LoVo (cell line): ENCODE results near the gene MTR.

ENCODE experiments used
- DNase-seq: peaks from one replicate; pipeline ENCODE4 v3.0.0-alpha.2; 2016; ENCODE audit warnings: low spot score

Gene MTR

DNA sequence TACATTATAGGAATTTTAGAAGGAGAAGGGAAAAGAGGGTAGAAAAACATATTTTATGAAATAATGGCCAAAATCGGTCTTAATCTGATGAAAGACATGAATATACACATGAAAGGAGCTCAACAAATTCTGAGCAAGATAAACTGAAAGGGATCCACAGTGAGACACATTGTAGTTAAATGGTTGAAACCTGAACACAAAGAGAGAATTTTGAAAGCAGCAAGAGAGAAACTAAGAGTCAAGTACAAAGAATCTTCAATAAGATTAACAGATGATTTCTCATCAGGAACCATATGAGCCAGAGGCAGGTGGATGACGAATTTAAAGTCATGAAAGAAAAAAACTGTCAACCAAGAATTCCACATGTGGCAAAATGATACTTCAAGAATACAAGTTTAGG is 15.8 kb upstream of the MTR start:
- no peak for DNase-seq

DNA sequence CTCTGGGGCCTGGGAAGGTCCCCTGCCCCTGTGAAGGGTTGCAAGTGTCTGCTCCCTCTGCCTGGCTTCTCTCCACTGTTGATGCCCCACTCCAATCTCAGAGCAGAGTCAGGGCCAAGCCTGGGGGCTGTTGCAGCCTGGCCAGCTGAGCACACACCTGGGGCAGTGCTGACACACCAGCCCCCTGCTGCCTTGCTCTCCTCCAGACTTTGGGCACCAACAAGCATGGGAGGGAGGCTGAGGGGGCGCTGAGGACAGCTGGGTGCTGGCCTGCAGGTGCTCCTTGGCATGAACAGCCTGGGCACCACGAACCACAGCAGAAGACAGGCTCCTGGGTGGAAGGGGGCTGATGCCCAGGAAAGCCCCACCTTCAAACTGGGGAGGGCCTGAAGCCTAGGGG is 9.6 kb upstream of the MTR start:
- DNase-seq = no peak

DNA sequence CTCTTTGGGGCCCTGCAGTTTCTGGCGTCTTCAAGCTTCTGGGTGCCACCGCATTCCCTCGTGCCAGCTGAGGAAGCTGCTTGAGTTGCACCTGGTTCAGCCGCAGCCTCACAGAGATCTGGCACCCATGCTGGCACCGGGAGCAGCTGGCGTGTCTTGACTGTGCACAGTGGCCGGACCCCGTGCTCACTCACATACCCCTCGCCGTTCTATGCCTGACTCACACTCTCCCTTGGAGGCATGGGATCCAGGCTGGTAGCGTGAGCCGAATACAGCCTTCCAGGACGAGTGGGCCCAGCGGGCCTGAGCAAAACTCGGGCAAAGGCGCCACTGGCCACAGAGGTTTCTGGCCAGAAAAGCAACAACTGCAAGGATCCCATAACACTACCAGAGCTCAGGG is 8.6 kb upstream of the MTR start:
- no peak for DNase-seq

GRCh38 chr1:236794585-236795034 is 482 bp upstream of the MTR start:
- DNase-seq = no peak

GRCh38 chr1:236795757-236796667 is 920 bp downstream of the MTR start:
- peak; percentile 9 for DNase-seq

GRCh38 chr1:236799001-236799400 is 3.9 kb downstream of the MTR start:
- DNase-seq = no peak

- DNase-seq = no peak
Measured at GRCh38 chr1:236800002-236800620, 5.0 kb downstream of the MTR start.

DNA sequence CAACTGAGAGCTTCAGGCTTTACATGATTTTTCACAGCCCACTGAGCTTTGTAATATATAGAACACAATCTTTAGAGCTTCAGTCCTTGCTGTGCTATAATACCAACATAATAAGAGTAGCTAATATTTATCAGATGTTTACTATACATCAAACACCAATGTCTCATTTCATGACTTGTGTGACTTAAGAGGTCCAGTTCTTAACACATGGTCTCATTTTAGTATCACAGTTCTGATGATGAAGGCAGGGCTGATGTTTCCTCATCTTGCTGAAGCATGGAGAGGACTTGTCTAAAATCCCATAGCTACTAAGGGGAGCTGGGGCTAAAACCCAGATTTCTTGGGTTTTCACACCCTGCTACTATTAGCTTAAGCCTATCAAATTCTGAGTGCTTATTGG is 5.5 kb downstream of the MTR start:
- no peak for DNase-seq

DNA sequence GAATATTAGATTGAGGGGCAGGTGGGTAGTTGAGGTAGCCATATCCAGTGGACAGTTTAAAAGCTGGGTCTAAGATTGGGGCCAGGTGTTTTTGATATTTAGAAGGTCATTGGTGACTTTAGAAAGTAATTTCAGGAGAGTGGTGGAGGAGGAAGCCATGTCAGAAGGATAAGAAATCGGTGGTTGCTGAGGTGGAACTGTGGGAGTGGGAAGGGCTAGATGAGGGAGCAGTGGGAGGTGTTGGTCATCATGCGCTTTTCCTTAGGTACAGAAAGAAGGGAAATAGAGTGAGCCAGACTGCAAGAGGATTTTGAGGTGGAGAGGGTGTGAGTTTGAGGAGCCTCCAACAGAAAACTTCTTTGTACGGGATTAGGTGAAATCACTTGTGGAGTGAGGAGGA is 7.2 kb downstream of the MTR start:
- DNase-seq = no peak

GRCh38 chr1:236806634-236807033 is 11.5 kb downstream of the MTR start:
- DNase-seq = no peak

DNA sequence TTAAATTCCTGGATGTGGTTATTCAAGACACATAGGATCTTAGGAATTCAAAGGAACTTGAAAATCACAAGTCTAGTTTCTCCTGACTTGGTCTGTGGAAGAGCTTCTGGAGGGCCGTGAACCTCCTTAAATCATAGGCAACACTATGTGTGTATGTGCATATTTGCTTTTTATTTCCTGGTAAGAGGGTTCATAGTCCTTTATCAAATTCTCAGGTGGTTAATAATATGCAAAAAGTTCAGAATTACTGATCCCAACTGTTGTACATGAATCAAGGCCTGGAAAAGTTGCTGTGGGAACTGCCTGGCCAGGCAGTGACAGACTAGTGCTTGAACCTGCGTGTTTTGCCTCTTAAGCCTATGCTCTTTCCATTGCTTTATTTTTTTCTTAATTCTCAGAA is 12.9 kb downstream of the MTR start:
- no peak for DNase-seq

- DNase-seq = no peak
Measured at GRCh38 chr1:236808564-236809130, 13.6 kb downstream of the MTR start.

GRCh38 chr1:236809148-236809547 is 14.1 kb downstream of the MTR start:
- no peak for DNase-seq

GRCh38 chr1:236810018-236810417 is 14.9 kb downstream of the MTR start:
- no peak for DNase-seq

- DNase-seq = no peak
Measured at GRCh38 chr1:236812334-236813030, 17.4 kb downstream of the MTR start.

DNA sequence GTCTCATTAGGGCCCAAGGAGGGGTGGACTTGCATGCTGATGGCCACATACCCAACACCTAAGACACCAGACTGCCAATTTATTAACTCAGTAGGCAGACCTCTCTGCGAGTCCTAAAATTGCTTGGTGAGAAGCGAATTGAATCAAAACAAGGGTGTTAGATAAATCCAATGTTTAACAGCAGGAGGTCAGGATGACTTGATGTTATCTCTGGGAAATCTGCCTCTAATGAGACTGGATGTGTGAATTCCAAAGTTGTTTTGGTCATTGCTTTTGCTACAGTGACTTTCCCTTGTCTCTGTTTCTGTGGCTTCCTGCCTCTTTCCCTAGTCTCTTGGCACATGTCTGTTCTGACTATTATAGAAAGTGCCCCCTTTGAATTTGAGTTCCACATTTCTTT is 20.8 kb downstream of the MTR start:
- no peak for DNase-seq

- DNase-seq = no peak
Measured at GRCh38 chr1:236819856-236820255, 24.8 kb downstream of the MTR start.

DNA sequence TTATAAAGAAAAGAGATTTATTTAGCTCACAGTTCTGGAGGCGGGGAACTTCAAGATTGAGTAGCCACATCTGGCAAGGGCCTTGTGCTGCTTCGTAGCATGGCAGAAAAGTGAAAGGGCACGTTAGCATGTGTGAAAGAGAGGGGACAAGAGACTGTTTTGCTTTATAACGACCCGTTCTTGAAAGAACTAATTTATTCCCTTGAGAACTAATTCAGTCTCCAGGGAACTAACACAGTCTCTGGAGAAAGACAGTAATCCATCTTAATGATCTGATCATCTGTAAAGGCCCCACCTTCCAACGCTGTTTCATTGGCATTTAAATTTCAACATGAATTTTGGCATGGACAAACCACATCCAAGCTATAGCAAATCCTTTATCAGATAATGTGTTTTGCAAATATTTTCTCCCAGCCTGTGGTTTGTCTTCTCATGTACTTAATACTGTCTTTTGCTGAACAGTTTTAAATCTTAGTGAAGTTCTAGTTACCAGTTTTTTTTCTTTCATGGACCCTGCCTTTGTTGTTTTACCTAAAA is 26.1 kb downstream of the MTR start:
- DNase-seq = no peak

GRCh38 chr1:236823559-236823958 is 28.5 kb downstream of the MTR start:
- no peak for DNase-seq

DNA sequence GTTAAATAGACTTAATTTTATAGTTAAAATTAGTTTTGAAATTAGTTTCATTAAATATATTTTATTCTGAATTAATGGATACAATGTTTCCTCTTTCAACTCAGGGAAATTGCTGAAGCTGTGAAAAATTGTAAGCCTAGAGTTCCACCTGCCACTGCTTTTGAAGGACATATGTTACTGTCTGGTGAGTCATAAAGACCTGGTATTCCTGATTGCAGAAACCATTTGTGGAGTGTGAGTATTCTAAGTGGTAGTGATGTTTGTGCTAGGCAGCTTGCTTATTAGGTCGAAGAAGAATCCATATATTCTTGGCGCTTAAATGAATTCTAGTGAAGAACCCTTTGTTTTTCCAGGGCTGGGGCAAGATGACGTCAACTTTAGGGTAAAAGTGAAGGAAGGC is 34.0 kb downstream of the MTR start:
- DNase-seq = no peak

DNA sequence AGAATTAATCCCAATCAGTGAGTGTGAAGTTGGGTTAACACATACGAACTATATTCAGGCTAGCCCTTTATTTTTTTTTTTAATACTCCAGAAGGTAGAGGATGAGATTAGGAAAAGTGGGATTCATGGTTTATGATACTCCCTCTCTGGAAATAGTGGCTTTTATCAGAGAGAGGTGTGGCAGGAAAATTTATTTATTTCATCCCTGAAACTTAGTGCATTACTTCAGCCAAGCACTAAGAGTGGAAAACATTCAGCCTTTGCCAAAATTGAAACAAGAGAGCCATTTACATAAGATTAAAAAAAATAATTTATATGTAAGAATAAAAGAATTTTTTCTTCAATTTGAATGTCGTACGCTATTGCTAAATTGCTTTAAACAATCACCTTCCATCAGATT is 35.0 kb downstream of the MTR start:
- no peak for DNase-seq

GRCh38 chr1:236830560-236830959 is 35.5 kb downstream of the MTR start:
- no peak for DNase-seq
